GM08714 (cell line): ENCODE measurements around the gene PPP2R2C.

Source experiments
- H3K4me3 ChIP-seq: fragments of 200-500 bp; sonication (Bioruptor generic); 2 replicates; pipeline ENCODE4 v1.5.1; 2014; ENCODE audit warnings: mild to moderate bottlenecking, low read length, inconsistent platforms
- ZNF274 ChIP-seq: IDR thresholded peaks from 2 replicates; pipeline ENCODE4 v1.6.1; 2012; ENCODE audit warnings: mild to moderate bottlenecking, low read depth, low read length

PPP2R2C gene

DNA sequence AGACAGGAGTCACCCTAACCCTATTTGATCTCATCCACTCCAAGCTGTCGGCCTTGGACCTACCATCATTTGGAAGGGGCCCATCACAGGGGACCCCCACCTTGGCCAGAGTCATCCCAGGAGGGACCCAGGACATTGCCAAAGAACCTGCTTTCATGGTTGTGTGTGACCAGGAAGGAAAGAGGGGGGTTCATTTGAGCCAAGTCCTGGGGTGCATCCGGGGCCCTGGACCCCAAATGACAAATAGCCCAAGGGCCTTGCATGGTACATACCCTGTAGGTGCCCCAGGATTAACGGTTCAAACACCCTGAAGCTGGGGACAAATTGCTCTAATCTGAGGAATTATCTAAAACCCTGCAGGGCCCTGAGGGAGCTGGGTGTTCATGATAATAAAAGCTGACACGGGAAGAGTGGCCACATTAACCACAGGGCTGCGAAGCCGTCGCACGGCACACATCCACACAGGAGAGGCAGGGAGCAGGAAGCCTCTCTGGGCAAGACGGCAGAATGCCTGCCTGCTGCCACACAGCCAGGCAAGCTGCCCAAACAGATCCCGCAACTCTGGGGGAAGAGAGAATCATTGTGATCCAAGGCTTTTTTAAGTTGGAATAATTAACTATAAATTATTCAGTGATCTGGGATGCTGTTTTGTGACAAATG, 28.2 kb upstream of the PPP2R2C start:
- no peak overlapping the region for H3K4me3 ChIP-seq
- TF ChIP-seq ZNF274: no peak

DNA sequence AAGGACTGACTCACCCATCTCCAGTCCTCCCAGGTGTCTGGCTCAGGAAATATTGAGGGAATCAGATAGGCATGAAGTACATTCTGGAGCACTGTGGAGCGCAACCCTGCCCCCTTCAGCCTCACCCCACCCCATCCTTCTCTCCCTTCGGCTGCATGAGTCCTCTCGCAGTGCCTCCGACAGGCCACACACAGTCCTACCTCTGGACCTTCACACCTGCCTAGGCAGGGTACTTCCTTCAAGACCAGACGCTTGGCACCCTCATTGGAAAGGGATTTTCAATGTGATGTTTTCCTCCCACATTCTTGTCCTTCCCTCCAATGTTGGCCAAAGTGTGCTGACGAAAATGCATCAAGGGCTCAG, 26.8 kb upstream of the PPP2R2C start:
- TF ChIP-seq ZNF274: no peak
- H3K4me3 ChIP-seq: no peak overlapping the region

DNA sequence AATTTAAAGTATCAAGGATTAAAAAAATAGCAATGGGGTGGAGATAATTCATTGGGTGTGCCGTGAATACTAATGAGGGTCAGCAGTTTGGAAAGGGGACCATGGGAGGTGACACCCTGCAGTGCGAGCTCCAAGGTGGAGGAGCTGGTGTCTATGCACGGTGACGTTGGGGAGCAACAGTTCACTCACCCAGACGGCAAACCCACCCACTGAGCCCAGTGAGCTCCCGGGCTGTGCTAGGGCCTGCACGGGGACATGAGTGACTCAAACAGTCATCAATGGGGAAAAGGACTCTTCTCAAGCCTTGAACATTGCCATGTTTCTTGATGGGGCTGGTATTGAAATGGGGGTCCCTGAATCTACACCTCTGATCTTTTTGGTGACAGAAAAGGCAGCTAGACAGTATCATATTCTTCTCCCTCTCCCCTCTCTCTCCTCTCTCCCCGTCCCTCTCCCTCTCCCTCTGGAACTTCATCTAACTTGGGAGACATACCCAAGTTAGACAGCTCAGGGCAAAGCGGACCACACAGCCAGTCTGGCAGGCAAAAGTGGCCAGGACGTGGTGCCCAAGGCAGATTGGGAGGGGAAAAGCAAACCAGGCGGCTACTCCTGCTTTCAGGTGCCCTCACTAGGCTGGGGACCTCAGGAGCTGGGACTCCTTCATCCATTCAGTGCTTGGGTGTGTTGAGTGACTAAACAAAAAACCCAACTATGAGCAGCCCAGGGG, 26.3 kb upstream of the PPP2R2C start:
- no peak for TF ChIP-seq ZNF274

GRCh38 chr4:6497796-6498195, 25.4 kb upstream of the PPP2R2C start:
- no peak overlapping the region for H3K4me3 ChIP-seq
- TF ChIP-seq ZNF274: no peak

More for the DNA sequence above, 26.3 kb upstream of the PPP2R2C start:
- H3K4me3 ChIP-seq: no peak overlapping the region

DNA sequence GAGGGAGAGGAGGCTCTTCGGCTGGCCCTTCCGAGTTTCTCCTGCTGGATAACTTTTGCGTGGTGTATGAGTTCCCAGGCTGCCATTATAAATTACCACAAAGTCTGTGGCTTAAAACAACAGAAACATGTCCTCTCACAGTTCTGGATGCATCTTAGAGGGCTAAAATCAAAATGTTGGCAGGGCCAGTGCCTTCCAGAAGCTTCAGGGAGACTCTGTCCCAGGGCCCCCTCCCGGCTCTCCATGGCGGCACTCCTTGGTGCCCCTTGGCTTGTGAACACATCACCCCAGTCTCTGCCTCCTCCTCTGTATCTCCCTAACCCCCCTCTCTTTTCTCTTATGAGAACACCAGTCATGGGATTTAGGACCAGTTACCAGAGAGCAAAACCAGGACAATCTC, 23.3 kb upstream of the PPP2R2C start:
- H3K4me3 ChIP-seq: no peak overlapping the region
- TF ChIP-seq ZNF274: no peak

GRCh38 chr4:6495296-6495590, 22.8 kb upstream of the PPP2R2C start:
- H3K4me3 ChIP-seq: no peak overlapping the region
- TF ChIP-seq ZNF274: no peak

DNA sequence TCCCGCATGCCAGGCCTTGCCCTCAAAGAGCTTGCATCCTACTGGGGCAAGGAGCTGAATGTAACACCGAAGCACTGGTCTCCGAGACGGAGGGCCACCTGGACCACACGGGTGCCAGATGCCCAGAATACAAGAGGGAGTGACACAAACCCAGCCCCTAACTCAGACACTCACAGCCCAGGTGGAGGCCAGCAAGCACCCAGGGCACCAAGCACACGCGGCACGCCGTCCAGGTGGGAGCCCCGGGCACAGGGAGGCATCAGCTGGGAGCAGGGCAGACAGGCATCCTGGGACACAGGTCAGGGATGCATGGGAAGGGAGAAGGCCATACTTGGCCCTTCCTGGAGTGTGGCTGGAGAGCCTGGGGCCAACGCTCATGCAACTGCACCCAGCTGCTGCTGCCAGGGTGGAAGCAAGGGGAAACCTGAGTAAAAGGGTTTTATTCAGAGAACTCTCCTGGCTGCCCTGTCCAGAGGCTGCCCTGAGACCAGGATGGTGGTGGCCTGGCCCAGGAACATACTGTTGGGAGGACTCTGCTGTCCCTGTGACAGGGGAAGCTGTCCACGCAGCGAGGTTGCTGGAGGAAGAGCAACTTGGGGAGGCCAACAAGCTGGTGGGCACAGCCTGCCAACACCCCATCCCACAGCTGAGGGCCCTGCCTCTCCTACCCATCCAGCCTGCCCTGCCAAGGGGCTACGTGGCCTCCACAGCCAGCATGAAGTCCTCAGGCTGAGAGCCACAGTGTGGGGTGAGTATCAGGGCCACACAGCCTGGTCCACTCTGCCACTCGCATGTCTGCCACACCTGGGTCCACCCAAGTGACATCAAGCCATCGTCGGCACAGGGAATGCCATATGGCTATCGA, 22.2 kb upstream of the PPP2R2C start:
- no peak for TF ChIP-seq ZNF274
- no peak overlapping the region for H3K4me3 ChIP-seq

DNA sequence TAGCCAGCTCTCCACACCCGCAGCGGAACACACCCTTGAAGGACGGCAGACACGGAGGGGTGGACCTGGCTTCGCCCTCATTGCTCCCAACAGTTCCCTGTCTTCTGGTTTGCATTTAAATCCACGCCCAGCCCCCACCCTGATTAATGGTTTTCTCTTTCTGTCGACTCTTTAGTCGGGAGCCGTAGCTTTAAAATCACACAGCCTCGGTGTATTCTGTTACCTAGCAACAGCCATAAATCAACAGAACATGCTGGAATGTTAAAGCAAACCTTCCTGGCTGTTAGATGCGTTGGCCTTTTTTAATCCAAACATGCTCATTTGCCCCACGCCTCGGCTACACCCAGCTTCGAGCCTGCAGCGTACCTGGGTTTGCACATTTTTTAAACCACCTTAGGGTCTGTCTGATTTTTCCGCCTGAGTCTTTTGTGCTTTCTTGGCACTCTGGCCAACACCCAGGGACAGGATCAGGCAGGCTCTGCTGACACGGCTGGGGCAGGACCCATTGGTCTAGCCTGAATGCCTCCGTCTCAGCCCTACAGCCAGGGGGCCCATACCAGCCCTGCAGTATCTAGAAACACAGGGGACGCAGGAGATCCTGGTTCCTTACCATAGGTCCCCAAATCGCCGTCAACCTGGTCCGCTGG, 21.4 kb upstream of the PPP2R2C start:
- no peak for TF ChIP-seq ZNF274
- H3K4me3 ChIP-seq: no peak overlapping the region

DNA sequence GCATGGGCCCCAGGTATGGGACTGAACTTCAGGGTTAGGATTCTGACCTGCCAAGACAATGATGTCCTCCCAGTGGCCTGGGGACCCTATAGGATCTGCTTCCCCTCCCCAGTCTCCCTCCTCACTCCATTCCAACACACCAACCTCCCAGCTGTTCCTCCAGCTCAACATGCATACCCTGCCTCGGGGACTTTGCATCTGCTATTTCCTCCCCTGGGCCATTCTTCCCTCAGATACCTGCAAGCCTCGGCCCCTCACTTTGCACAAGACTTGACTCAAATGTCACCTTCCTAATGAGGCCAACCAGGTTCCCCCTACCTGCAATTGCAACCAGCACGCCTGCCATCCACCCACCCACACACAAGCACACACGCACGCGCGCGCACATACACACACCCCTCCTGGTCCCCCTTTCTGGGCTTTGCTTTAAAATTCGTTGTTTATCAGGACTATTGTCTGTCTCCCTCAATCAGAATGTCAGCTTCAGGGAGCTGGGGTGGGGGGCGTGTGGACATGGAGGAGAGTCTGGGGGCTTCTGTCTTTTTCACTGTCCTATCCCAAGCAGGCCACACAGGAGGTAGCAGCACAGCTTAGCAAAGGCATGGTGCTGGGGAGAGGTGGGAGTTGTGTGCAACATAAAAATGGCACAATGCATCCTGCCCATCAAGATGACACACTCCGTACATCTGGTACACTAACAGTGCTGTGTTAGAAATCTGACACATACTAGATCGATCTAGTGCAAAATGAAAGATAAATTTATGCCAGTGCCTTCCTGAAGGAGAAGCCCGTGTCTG, 20.6 kb upstream of the PPP2R2C start:
- no peak for TF ChIP-seq ZNF274
- no peak overlapping the region for H3K4me3 ChIP-seq

GRCh38 chr4:6492027-6492590, 19.7 kb upstream of the PPP2R2C start:
- no peak overlapping the region for H3K4me3 ChIP-seq
- TF ChIP-seq ZNF274: no peak

GRCh38 chr4:6491235-6491634, 18.8 kb upstream of the PPP2R2C start:
- TF ChIP-seq ZNF274: no peak
- no peak overlapping the region for H3K4me3 ChIP-seq

- no peak for TF ChIP-seq ZNF274
- no peak overlapping the region for H3K4me3 ChIP-seq
Measured at GRCh38 chr4:6489927-6490326, 17.5 kb upstream of the PPP2R2C start.

- H3K4me3 ChIP-seq: no peak overlapping the region
Measured at GRCh38 chr4:6487466-6487865, 15.1 kb upstream of the PPP2R2C start.

DNA sequence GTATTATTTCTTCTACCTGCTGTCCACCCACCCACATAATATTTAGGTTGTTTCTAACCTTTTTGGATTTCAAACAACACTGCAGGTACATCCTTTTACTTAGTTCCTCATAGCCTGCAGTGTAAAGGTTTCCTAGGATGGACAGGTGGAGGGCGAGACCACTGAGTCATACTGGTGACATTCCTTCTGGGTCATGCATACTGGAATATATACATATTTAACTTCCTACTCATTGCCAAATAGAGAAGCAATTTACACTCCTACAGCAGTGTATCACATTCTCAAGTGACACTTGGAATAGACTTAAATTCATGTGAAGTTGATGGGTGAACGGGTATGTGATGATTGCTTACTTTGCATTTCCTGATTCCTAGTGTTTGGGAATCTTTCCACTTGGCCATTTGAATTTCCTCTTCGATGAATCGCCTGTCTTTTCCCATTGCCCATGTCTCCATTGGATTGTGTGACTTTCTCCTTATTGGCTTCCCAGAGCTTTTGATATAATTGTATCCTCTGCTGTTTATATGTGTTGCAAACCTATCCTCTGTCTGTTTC, 8.2 kb upstream of the PPP2R2C start:
- TF ChIP-seq ZNF274: no peak
- H3K4me3 ChIP-seq: no peak overlapping the region

More at GRCh38 chr4:6487466-6487865, 15.1 kb upstream of the PPP2R2C start:
- TF ChIP-seq ZNF274: no peak
